Right lung (tissue), 5 donors: Measurements from ENCODE around the gene BMAL1. TPM values are rescaled to one million over a fixed set of nuclear protein-coding genes. Genes with fewer than 3 reads are reported as not detected.

Experiments used
- DNase-seq, 2 donors: peaks; one replicate each; pipeline ENCODE4 v3.0.0-alpha.2; 2013
- polyA plus RNA-seq, 5 donors: library from polyadenylated mRNA; unstranded; fragments of 120-200 nt; gene quantifications; one replicate each; pipeline versions ENCODE4 v1.2.1 to v1.2.3, GENCODE V29; 2013; ENCODE audit warnings: inconsistent platforms in 1 of 5, low replicate concordance in 1 of 5; ENCODE audit not compliant: insufficient read length in 5 of 5, insufficient read depth in 1 of 5

BMAL1 gene
- polyA plus RNA-seq, 5 donors = 9.1 to 14.4 (median 12.0) TPM

GRCh38 chr11:13339195-13340153 is 61.9 kb downstream of the BMAL1 start:
- DNase-seq = peak; percentile 40 to 52

- no peak for DNase-seq
Observed at GRCh38 chr11:13341026-13341425, 63.4 kb downstream of the BMAL1 start.

GRCh38 chr11:13343067-13343466 is 65.5 kb downstream of the BMAL1 start:
- DNase-seq = no peak

GRCh38 chr11:13343931-13344717 is 66.5 kb downstream of the BMAL1 start:
- peak; percentile 38 to 63 for DNase-seq

GRCh38 chr11:13344818-13345217 is 67.2 kb downstream of the BMAL1 start:
- DNase-seq = no peak

- no peak for DNase-seq
Observed at GRCh38 chr11:13346470-13346869, 68.9 kb downstream of the BMAL1 start.

- DNase-seq = no peak
Observed at GRCh38 chr11:13347901-13348300, 70.3 kb downstream of the BMAL1 start.

GRCh38 chr11:13348305-13348704 is 70.7 kb downstream of the BMAL1 start:
- DNase-seq = no peak

GRCh38 chr11:13349046-13349445 is 71.5 kb downstream of the BMAL1 start:
- DNase-seq = no peak

- no peak for DNase-seq
Observed at GRCh38 chr11:13349581-13349980, 72.0 kb downstream of the BMAL1 start.

- DNase-seq = no peak
Observed at GRCh38 chr11:13352711-13353110, 75.1 kb downstream of the BMAL1 start.

GRCh38 chr11:13354335-13354734 is 76.7 kb downstream of the BMAL1 start:
- DNase-seq = no peak

- no peak for DNase-seq
Observed at GRCh38 chr11:13355191-13355590, 77.6 kb downstream of the BMAL1 start.

GRCh38 chr11:13357232-13357631 is 79.6 kb downstream of the BMAL1 start:
- no peak for DNase-seq

- DNase-seq = no peak
Observed at GRCh38 chr11:13358596-13359270, 81.1 kb downstream of the BMAL1 start.

GRCh38 chr11:13362596-13363109 is 85.1 kb downstream of the BMAL1 start:
- DNase-seq = no peak

GRCh38 chr11:13364388-13364787 is 86.8 kb downstream of the BMAL1 start:
- no peak for DNase-seq

- no peak for DNase-seq
Observed at GRCh38 chr11:13366266-13367026, 88.9 kb downstream of the BMAL1 start.

- no peak for DNase-seq
Observed at GRCh38 chr11:13367115-13367514, 89.5 kb downstream of the BMAL1 start.

- no peak for DNase-seq
Observed at GRCh38 chr11:13368041-13368446, 90.5 kb downstream of the BMAL1 start.

- DNase-seq = no peak
Observed at GRCh38 chr11:13373216-13373615, 95.6 kb downstream of the BMAL1 start.
